Measurements from ENCODE around the gene SCOC. TPM values are rescaled to one million over a fixed set of nuclear protein-coding genes. Genes with fewer than 3 reads are reported as not detected.

SCOC gene
- total RNA-seq, 1 experiment from 2014 or later: 44.2 TPM

GRCh38 chr4:140361099-140361498, 12.3 kb upstream of the SCOC start:
- Histone ChIP-seq H3K9me3 (ENCODE audit: low read depth, low read length, poor library complexity, severe bottlenecking) (no peaks in the 10 kb centered on the region), H3K27ac (ENCODE audit: low read depth, low read length, poor library complexity, severe bottlenecking) (no peak overlapping the region), H3K36me3 (ENCODE audit: insufficient read depth, low read length, poor library complexity, severe bottlenecking) (no peaks in the 10 kb centered on the region), H3K27me3 (replicated peaks; ENCODE audit: insufficient read depth, low read depth, low read length, poor library complexity) (peaks cover 31% of the 10 kb centered on the region), H3K4me3 (ENCODE audit: low read depth, low read length, poor library complexity, severe bottlenecking) (no peak overlapping the region), H3K4me1 (ENCODE audit: insufficient read depth, low read length, poor library complexity, severe bottlenecking) (peaks cover 12% of the 10 kb centered on the region)
- no TSS peak for BruUV-seq (replicated peaks)
- POLR2A ChIA-PET (ENCODE audit: low non-redundant PET): no interaction called here
- CTCF ChIA-PET: interaction anchor here (0.6 to 2.6 kb wide), 3 partner anchors 218 to 792 kb away, joined by 3 to 14 read pairs (median 4); no protein-coding TSS in a partner anchor
- TF ChIP-seq EZH2 (IDR thresholded peaks at IDR 0.05; ENCODE audit: borderline replicate concordance, low read depth, low read length, poor library complexity, severe bottlenecking) (no peak), CTCF (conservative IDR thresholded peaks at IDR 0.05; ENCODE audit: low read depth, low read length) (no peak)
- intact Hi-C loops (cut with micrococcal nuclease; ENCODE audit: unreplicated experiment): loop anchor here (2.0 to 10.0 kb wide), 3 partner anchors 164 to 276 kb away; partner anchors contain the start of gene ELMOD2
- no peak for DNase-seq (ENCODE audit: low spot score)

- no peaks in the 10 kb centered on the region for H3K36me3 ChIP-seq (ENCODE audit: insufficient read depth, low read length, poor library complexity, severe bottlenecking)
- H3K27ac ChIP-seq (ENCODE audit: low read depth, low read length, poor library complexity, severe bottlenecking): no peak overlapping the region
- H3K4me3 ChIP-seq (ENCODE audit: low read depth, low read length, poor library complexity, severe bottlenecking): no peak overlapping the region
- H3K9me3 ChIP-seq (ENCODE audit: low read depth, low read length, poor library complexity, severe bottlenecking): no peaks in the 10 kb centered on the region
- ChIA-PET CTCF (no interaction called here), POLR2A (ENCODE audit: low non-redundant PET) (no interaction called here)
- peaks cover 12% of the 10 kb centered on the region for H3K4me1 ChIP-seq (ENCODE audit: insufficient read depth, low read length, poor library complexity, severe bottlenecking)
- TF ChIP-seq CTCF (conservative IDR thresholded peaks at IDR 0.05; ENCODE audit: low read depth, low read length) (no peak), EZH2 (IDR thresholded peaks at IDR 0.05; ENCODE audit: borderline replicate concordance, low read depth, low read length, poor library complexity, severe bottlenecking) (no peak)
- H3K27me3 ChIP-seq (replicated peaks; ENCODE audit: insufficient read depth, low read depth, low read length, poor library complexity): peaks cover 30% of the 10 kb centered on the region
- DNase-seq (ENCODE audit: low spot score): no peak
- intact Hi-C loops (cut with micrococcal nuclease; ENCODE audit: unreplicated experiment): loop anchor here (5.0 to 10.0 kb wide), 2 partner anchors 162 to 274 kb away; partner anchors contain the start of gene ELMOD2
- BruUV-seq (replicated peaks): no TSS peak
Measured at GRCh38 chr4:140363051-140363450, 10.4 kb upstream of the SCOC start.

- ChIA-PET CTCF (no interaction called here), POLR2A (ENCODE audit: low non-redundant PET) (no interaction called here)
- Histone ChIP-seq H3K4me1 (ENCODE audit: insufficient read depth, low read length, poor library complexity, severe bottlenecking) (peaks cover 12% of the 10 kb centered on the region), H3K27me3 (replicated peaks; ENCODE audit: insufficient read depth, low read depth, low read length, poor library complexity) (peaks cover 30% of the 10 kb centered on the region), H3K4me3 (ENCODE audit: low read depth, low read length, poor library complexity, severe bottlenecking) (no peak overlapping the region), H3K27ac (ENCODE audit: low read depth, low read length, poor library complexity, severe bottlenecking) (no peak overlapping the region), H3K9me3 (ENCODE audit: low read depth, low read length, poor library complexity, severe bottlenecking) (no peaks in the 10 kb centered on the region), H3K36me3 (ENCODE audit: insufficient read depth, low read length, poor library complexity, severe bottlenecking) (no peaks in the 10 kb centered on the region)
- peak; percentile 87 for DNase-seq (ENCODE audit: low spot score)
- intact Hi-C loops (cut with micrococcal nuclease; ENCODE audit: unreplicated experiment): loop anchor here (5.0 to 10.0 kb wide), 2 partner anchors 161 to 274 kb away; partner anchors contain the start of gene ELMOD2
- BruUV-seq (replicated peaks): no TSS peak
- no peak for TF ChIP-seq CTCF (conservative IDR thresholded peaks at IDR 0.05; ENCODE audit: low read depth, low read length)
- no peak for TF ChIP-seq EZH2 (IDR thresholded peaks at IDR 0.05; ENCODE audit: borderline replicate concordance, low read depth, low read length, poor library complexity, severe bottlenecking)
Measured at GRCh38 chr4:140363558-140363957, 9.9 kb upstream of the SCOC start.
